HG02852 (cell line): Measurements from ENCODE around the gene OR2V2.
"Not testable (repeated sequence)": the region's sequence is repeated elsewhere in the genome, so short reads cannot be mapped to it uniquely, and the experiment has no call there.

Experiments used
- ATAC-seq: cut with Tn5 transposase; IDR thresholded peaks from one replicate; pipeline ENCODE4 v1.9.1; 2021; ENCODE audit warnings: mild to moderate bottlenecking, moderate library complexity; ENCODE audit not compliant: unreplicated experiment

The OR2V2 gene

DNA sequence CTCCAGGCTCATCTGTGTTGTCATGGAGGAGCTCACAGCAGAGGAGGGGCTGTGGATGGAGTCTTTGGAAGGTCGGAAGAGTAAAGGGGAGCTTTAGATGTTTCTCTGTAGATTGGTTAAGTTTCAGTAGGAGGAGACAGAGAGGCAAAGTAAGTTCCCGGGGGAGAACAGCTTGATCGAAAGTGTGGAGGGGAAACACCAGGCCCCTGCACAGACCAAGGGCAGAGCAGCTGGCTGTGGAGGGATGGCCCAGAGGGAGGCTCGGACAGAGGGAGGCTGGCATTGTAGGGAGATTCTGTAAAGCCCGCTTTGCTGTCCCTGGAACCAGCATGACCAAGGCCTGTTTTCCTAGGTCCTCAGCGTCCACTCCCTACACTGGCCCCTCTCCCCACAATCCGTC, 5.3 kb upstream of the OR2V2 start:
- ATAC-seq, result no peak

DNA sequence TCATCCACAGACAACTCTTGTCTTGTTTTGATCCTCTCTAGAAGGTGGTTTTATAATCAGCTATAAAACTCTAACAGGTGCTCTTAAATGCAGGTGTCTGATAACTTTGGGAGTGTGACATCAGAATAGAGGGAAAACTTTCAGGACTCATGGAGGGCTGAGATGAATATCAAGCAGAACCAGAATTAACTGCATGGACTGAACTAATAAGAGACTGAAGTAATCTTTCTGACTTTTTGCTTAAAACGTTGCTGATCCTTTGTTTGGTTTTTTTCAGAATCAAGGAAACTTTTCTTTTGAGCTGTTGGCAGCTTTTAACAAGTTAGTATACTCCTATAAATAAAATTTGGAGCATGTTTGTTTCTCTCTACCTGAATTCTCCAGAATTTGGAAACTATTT, 2.3 kb upstream of the OR2V2 start:
- no peak for ATAC-seq

DNA sequence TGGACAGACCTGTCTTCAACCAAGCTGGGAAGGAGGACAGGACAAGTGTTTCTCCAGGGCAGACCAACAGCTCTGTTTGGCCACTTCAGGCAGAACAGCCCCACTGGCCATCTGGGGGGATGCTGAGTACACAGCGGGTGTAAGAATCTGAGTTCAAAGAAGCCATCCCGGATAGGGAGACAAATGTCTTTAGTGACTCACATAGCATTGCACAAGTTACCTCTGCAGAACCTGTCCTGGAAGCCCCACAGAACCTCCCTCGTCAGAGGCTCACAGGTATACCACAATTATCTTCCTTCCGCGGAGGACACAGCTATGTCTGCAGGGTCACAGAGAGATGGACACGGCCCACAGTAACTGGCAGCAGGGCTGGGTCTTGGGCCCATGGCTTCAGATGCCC, 2.0 kb downstream of the OR2V2 start:
- no peak for ATAC-seq

DNA sequence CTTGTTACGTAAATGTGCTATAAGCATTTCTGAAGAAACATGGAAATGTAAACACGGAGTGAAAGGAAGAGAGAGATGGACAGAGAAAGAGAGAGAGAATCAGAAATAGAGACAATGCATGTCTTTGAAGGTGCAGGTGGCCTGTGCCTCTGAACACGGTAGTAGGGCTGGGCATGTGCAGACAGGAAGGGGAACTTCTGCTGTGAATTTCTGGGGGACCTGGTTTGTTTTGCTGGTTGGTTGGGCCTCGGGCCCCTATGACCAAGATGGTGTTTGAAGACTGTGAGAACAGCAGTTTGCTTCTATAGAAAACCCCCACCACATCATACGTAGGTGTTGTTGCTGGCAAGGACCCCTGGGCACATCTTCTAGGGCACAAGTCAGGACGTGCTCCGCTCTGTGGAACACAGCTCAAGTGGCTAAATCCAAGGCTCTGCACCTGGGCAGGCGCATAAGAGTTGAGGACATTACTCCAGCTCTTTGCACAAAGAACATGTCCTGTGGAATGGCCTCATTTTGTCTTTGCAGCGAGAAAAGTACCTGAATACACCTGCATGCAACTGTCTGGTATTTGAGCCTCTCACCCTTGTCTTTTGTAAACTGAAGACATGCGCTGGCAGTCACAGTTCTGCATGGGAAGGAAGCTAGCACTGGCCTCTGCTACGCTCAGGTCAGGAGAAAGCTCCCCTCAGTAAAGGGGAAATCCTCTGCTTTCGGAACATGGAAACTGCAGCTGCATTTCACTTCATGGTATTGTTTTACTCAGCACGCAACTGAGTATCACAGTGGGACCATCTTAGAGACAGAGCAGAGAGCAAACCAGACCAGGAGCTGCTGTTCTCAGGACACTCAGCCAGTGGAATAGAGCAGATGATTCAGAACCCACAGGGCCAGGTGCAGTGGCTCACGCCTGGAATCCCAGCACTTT, 2.7 kb downstream of the OR2V2 start:
- peak; percentile 45 for ATAC-seq

DNA sequence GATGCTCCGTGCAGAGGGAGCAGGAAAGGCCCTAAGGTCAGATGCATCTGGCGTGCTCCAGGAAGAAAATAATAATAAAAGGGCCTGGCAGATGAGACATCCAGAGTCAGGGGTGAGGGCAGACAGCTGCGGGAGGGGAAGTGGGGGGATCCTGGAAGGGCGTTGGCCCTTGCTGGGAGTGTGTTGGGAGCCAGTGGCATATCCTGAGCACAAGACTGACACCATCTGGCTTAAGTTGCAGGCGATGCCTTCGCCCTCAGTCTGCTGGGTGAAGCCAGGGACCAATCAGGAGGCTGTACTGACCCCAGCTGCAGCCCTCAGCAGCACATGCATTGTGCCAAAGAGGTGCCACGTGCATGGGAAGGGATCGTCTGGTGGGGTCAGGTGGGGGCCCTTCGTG, 3.8 kb downstream of the OR2V2 start:
- no peak for ATAC-seq

DNA sequence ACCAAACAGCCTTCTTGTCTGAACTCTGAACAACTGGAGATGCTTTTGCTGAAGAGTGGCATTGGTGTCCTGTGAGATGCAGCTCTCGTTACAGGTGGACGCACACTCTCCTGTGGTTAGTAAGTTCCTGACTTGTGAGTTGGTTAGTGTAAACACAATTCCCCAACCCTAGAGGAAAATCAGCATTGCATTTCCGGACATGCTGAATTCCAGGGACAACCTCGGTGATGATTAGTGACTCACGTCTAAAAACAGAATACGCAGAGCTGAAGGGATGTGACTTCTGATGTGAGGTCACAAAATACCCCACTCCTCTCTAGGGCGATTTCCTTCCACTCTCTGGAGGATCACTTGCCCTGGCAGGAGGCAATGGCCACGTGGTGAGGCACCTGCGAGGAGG, 5.0 kb downstream of the OR2V2 start:
- ATAC-seq, result no peak

DNA sequence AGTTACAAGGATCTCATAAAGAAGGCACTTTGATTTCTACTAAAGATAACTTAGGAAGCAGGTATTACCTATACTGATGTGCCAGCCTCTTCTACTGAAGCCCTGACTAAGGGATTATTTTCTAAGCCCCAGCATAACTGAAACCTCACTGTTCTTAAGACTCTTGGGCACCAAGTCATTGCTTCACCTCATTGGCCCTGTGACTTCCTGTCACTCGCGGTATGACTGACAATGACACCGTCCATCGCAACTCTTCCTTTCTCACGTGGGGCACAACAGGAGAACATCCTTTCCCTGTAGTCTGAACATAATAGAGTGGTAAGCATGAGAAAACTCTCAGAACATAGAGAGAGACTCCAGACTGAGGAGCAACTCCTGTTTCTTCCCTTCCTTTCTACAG, 6.4 kb downstream of the OR2V2 start:
- ATAC-seq, result no peak

DNA sequence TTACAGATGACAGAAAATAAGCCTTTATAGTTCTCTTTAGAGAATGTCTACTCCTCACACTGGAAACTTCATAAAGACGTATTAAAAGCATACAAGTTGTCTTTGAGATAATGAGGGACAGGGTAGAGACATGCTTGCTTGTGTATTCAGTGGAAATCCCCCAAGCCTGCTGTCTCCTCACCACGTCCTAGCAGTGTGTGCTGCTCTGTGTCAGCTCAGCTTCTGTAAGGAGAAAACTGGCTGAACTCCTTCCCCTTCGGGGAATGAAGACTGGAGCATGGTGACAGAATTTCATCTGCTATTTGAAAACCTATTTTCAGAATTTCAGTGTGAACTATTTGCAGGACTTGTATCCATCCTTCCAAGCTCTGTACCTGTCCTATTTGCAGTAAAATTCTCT, 9.4 kb downstream of the OR2V2 start:
- no peak for ATAC-seq

DNA sequence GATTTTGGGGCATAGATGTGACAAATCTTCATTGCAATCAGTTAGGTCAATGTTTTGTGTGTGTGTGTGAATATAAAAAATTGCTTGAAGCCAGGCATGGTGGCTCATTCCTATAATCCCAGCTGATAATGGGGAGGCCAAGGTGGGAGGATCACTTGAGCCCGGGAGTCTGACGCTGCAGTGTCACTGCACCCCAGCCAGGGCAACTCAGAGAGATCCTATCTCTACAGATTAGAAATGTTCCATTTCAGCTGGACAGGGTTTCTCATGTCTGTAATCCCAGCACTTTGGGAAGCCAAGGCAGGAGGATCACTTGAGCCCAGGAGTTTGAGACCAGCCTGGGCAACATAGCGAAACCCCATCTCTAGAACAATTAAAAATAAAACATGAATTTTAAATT, 11.5 kb downstream of the OR2V2 start:
- ATAC-seq, result no peak

DNA sequence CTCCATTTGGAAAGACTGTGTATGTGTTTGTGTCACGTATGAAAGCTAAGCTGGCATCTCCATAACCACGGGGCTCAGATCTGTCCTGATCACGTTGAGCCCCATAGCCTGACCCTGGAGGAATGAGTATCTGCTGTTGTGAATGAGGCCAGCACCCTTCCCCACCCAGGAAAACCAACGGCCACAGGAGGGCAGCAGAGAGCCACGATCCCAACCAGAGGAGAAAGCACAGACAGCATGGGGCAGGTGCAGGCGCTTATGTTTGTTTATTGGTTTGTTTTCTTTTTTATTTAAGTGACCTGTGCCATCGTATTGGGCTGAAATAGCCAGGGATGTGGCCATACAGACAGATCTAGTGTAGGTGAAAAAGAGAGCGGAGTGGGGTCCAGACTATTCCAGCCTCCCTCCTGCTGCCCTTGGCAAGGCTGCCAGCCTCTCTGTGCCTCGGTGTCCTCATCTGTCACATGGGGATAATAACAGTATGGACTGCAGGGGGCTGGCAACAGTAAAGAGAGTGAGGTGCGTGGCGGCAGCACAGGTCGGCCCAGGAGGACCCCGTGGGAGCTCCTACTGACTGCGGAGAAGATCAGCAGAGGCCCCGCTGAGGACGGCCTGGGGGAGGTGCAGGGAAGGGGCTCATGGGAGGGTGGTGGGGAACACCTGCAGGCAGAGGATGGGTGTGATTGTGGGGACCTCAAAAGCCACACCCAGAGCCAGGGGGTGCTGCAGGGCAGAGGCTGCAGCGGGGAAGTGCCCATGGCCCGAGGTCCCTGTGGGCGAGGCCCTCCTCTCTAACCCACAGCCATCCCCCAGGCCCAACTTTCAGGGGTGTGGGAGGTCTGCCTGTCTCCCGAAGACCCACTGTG, 12.1 kb downstream of the OR2V2 start:
- ATAC-seq, result peak; percentile 71

DNA sequence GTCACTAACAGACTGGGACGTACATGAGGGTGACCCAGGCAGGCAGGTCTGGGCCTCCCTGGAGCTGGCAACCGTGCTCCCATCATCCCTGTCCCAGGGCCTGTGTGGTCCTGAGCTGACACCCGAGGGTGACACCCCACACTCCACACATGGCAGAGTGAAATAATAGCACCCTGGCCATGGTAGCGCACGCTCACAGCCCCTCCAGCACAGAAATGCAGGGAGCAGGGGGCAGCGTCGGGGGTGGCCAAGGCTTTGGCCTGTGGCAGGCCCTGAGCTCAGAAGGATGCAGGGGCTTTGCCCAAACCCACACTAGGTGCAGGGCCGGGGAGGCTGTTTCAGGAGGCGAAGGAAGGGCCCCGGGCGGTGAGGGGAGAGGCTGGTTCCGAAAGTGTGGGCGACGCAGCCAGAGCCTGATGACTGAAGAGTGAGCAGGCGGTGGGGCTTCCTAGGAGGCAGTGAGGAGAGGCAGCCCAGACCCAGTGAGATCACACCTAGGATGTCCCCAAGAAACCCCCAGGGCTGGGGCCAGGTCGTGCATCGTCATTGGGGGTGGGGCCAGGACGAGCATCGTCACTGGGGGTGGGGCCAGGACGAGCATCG, 12.9 kb downstream of the OR2V2 start:
- ATAC-seq, result peak; percentile 47

DNA sequence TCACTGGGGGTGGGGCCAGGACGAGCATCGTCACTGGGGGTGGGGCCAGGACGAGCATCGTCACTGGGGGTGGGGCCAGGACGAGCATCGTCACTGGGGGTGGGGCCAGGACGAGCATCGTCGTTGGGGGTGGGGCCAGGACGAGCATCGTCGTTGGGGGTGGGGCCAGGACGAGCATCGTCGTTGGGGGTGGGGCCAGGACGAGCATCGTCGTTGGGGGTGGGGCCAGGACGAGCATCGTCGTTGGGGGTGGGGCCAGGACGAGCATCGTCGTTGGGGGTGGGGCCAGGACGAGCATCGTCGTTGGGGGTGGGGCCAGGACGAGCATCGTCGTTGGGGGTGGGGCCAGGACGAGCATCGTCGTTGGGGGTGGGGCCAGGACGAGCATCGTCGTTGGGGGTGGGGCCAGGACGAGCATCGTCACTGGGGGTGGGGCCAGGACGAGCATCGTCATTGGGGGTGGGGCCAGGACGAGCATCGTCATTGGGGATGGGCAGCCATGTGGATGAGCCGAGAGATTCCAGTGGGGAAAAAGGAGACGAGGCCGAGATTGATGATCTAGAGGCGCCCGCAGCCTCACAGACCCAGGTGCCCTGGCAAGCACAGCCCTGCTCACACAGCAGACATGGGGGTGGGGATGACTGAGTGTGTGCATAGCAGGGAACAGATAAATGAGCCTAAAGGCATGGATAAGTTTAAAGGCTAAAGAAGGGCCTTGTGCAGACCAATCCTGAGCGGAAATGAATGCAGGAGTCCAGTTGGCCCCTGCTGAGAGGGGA, 13.6 kb downstream of the OR2V2 start:
- ATAC-seq, result not testable (repeated sequence)

DNA sequence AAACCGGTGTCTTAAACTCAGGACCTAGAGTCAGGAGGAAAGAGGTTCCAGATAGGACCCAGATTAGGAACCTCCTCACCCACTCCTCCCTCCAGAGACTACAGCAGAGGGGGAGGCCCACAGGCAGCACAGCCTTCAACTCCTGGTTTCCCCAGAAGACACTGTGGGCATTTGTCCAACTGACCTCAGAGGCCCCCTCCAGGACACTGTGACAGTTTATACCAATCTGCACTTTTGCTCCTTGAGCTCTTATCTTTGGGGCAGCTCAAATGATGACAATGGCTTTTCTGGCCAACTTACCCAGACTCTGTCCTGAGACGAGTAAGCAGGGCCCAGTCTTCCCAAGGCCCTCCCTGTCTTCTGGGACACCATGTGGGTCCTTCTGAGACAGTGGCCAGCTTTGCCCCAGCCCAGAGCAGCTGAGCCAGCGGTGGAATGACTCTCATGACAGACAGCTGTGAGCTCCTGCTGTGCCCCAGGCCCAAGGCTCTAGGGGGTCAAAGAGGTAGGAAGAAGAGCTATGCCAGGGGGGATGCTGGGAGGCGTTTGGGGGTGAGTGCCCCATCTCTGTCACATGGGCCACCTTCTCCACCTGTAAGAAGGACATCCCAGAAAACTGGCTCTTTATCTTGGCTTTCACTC, 14.3 kb downstream of the OR2V2 start:
- no peak for ATAC-seq

DNA sequence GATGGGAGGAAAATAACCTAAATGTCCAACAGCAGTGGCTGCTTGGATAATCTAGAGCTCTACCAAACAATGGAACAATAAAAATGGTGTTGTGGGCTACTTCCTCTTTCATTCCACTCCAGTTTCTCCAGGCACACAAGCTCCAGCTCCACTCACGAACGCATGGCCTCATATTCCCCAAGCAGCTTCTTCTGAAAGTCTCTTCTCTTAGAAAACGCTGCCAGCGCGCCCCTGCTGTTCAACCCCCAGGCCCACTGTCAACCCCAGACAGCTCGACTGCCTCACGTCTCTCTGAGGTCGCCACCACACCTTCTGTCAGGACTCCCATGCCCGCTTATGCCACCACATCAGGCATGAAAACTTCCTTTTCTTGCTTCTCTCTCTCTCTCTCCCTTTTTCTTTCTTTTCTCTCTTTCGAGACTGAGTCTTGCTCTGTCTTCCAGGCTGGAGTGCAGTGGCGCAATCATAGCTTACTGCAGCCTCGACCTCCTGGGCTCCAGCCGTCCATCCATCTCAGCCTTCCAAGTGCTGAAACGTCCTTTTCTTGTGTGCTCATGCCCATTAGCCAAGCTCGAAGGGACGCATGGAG, 16.2 kb downstream of the OR2V2 start:
- no peak for ATAC-seq

DNA sequence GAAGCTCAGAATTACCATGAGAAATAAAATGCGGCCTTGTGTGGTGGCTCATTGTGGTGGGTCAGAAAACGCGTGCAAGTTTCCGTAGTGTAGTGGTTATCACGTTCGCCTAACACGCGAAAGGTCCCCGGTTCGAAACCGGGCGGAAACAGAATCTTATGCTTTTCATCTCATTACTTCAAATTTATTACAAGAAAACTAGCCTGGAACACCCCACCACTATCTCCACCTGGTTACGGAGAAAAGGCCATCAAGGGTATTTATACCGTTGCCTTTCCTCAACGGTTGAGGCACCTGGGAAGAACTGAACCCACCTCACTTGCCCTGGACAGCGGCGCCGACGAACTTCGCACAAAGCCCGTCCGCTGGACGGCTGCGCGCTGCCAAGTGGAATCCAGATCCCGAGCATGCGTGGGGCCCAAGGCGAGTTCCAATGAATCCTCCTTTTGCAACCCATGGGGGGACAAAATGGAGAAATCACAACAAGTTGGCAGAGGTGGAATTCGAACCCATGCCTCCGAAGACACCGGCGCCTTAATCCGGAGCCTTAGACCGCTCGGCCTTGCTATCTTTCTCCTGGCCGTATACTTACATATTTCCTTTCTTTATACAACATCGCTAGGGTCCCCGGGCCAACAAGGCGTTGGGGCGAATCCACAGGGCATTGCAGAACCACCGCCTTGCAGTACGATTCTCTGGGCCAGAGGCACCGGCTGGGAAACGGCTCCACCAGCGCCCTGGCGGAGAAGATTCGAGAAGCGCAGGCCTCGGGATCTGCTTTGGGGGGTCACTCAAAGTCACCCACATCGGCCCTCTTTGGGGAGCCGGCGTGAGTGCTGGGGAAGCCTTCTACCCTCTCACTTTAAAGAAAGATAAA, 16.9 kb downstream of the OR2V2 start:
- no peak for ATAC-seq

DNA sequence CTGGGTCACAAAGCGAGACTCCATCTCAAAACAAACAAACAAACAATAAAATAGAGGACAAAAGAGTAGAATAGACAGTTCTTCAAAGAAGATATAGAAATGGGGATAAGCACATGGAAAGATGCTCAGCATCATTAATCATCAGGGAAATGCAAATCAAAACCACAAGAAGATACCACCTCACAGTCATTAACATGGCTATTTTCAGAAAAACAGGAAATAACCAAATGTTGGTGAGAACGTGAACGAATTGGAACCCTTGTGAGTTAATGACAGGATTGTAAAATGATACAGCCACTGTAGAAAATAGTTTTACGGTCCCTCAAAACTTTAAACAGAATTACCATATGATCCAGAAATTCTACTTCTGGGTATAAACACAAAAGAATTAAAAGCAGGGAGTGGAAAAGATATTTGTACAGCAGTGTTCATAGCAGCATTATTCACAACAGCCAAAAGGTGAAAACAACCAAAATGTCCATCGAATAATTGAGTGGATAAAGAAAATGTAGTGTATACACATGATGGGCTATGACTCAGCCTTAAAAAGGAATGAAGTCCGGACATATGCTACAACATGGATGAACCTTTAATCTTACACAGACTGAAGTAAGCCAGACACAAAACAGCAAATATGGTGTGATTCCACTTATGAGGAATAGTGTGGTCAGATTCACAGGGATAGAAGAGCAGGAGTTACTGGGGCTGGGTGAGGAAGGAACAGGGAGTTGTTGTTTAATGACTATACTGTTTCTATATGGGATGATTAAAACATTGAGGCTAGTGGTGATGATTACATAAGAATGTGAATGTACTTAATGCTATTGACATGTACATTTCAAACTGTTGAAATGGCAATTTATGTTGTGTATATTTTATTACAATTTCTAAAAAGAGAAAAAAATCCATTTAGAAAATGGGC, 19.7 kb downstream of the OR2V2 start:
- no peak for ATAC-seq

DNA sequence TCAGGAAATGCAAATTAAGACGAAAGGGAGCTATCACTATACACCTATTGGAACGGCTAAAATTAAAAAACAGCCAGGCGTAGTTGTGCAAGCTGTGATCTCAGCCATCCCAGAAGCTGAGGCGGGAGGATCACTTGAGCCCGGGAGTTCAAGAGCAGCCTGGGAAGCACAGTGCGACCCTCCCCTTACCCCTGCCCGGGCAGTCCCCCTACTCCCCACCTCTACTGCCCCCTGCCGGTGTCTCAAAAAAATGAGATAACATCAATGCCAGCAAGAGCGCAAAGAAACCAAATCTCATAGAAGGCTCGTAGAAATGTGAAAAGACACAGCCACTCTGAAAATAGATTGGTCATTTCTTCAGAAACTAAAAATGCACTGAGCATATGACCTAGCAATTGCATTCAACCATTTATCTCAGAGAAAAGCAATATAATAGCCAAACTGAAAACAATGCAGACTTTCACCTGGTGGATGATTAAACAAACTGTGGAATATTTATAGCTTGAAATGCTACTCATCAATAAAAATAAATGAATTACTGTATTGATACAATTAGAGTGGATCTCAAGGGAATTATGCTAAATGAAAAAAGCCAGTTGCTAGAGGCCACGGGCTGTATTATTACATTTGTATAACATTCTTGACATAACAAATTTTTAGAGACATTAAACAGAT, 20.6 kb downstream of the OR2V2 start:
- ATAC-seq, result no peak
